NT2/D1 (cell line): ENCODE measurements around the gene PNMA8B.
"Not testable (repeated sequence)": the region's sequence is repeated elsewhere in the genome, so short reads cannot be mapped to it uniquely, and the experiment has no call there.

Source experiments
- DNase-seq: peaks from one replicate; pipeline ENCODE4 v3.0.0-alpha.2; 2011; ENCODE audit warnings: low read depth, low spot score
- H3K27me3 ChIP-seq: 2 replicates; pipeline ENCODE4 v1.6.0; 2011; ENCODE audit warnings: mild to moderate bottlenecking; ENCODE audit not compliant: insufficient read length, insufficient read depth
- H3K36me3 ChIP-seq: 2 replicates; pipeline ENCODE4 v1.6.1; 2011; ENCODE audit warnings: mild to moderate bottlenecking, low read length, mixed read lengths; ENCODE audit not compliant: insufficient read depth, insufficient read length
- H3K4me1 ChIP-seq: 2 replicates; pipeline ENCODE4 v1.5.1; 2011; ENCODE audit not compliant: insufficient read depth, insufficient read length
- H3K4me3 ChIP-seq: 2 replicates; pipeline ENCODE4 v1.5.1; 2011; ENCODE audit warnings: low read depth; ENCODE audit not compliant: insufficient read length
- H3K9ac ChIP-seq: 2 replicates; pipeline ENCODE4 v1.6.0; 2011; ENCODE audit warnings: low read depth; ENCODE audit not compliant: insufficient read length
- H3K9me3 ChIP-seq: 2 replicates; pipeline ENCODE4 v1.5.1; 2011; ENCODE audit warnings: mild to moderate bottlenecking, low read length; ENCODE audit not compliant: insufficient read depth
- SUZ12 ChIP-seq: IDR thresholded peaks from 2 replicates; pipeline ENCODE4 v1.6.1; 2011; ENCODE audit not compliant: insufficient read length, insufficient read depth; ENCODE audit errors: extremely low read depth
- YY1 ChIP-seq: IDR thresholded peaks from 2 replicates; pipeline ENCODE4 v1.6.1; 2011; ENCODE audit not compliant: insufficient read length, insufficient read depth
- ZNF274 ChIP-seq: IDR thresholded peaks from 2 replicates; pipeline ENCODE4 v1.6.1; 2011; ENCODE audit warnings: mild to moderate bottlenecking, low read depth, low read length

Gene PNMA8B

DNA sequence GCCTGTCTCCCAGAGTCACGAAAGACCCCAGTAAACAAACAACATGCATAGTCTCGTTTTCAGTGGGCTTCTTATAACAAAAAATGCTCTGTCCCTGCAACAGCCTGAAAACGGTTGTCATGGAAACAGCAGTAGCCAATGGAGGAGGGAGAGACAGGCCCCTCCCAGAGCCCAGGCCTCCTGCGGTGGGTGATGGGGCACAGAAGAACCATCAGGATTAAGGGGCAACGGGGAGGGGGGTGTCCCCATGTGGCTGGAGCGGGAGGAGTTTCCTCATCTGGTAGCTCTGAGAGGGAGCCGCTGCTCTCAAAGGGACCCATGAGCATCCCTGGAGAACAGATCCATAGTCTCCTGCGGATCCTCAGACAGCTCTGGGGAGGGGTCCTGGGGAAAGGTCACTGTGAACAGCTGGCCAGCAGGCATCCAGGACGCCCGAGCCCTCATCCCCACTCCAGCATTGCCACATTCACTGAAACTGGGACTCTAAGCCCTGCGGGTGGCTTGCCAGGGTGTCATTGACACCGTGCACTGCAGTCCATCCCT is 37.5 kb upstream of the PNMA8B start:
- peaks cover 9% of the 10 kb centered on the region for H3K4me1 ChIP-seq

DNA sequence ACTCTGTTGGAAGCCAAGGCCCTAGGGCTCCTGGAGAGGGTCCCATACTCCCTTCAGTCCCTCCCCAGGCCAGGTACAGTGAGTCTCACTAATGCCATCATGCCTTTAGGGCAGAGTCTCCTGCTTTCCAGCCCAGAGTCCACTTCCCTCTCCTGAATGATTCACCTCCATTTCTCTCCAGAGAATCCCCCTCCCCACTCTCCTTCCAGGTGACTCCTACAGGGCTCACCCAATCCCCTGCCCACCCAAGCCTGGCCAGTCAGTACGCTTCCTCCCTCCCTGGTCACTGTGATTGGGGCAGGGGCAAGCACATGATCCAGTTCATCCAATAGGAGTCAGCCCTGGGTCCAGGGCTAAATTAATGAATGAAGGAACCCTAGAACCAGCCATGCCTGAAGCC is 35.0 kb upstream of the PNMA8B start:
- Histone ChIP-seq H3K27me3 (no peaks in the 10 kb centered on the region), H3K36me3 (no peaks in the 10 kb centered on the region), H3K9ac (no peak overlapping the region), H3K9me3 (no peaks in the 10 kb centered on the region; the same call in 1 of the 2 replicates), H3K4me3 (peak overlapping the region; percentile 9), H3K4me1 (peaks cover 6% of the 10 kb centered on the region)
- TF ChIP-seq ZNF274 (no peak), SUZ12 (no peak), YY1 (no peak)
- no peak for DNase-seq

More for the DNA sequence above, 37.5 kb upstream of the PNMA8B start:
- H3K4me3 ChIP-seq = no peak overlapping the region
- no peaks in the 10 kb centered on the region for H3K27me3 ChIP-seq
- H3K9ac ChIP-seq = no peak overlapping the region
- no peak for DNase-seq
- TF ChIP-seq SUZ12 (no peak), ZNF274 (no peak), YY1 (no peak)
- H3K9me3 ChIP-seq = no peaks in the 10 kb centered on the region
- H3K36me3 ChIP-seq = no peaks in the 10 kb centered on the region

DNA sequence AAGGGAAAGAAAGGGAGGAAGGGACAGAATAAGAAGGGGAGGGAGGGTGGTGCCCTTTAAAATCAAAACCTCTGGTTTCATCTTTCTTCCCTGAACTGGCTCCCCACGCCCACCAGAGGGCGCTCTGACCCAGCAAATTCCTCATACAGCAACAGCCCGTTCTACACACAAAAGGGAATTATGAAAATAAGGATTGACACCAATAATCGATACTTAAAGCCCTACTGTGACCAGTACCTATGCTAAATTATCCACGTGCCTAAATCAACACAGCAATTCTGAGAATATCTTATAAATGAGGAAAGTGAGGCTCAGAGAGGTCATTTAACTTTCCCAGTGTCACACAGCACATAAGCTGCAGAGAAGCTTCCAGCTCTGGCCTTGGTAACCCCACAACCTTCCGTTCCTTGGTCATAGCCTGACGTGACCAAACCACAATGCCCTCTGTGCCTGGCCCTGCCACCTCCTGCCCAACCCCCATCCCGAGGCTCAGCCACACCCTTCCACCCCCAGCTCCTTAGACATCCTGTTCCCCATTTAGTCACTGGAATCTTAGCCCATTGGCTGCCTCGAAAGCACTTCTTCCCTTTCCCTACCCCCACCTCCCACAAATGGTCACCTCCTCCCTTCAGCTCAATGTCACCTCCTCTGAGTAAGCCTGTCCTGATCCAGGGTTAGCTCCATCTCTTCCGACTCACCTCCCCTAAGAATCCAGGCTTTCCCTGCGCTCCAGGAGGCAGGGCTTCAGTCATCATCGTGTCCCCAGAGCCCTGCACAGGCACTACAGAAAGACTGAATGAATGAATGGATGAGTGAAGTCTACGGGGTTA is 34.2 kb upstream of the PNMA8B start:
- no peaks in the 10 kb centered on the region for H3K27me3 ChIP-seq
- DNase-seq = no peak
- peaks cover 6% of the 10 kb centered on the region for H3K4me1 ChIP-seq
- H3K9ac ChIP-seq = peak overlapping the region; percentile 28
- TF ChIP-seq YY1 = no peak
- no peak for TF ChIP-seq SUZ12
- no peak for TF ChIP-seq ZNF274
- no peak overlapping the region for H3K4me3 ChIP-seq
- no peaks in the 10 kb centered on the region; the same call in 1 of the 2 replicates for H3K9me3 ChIP-seq
- H3K36me3 ChIP-seq = no peaks in the 10 kb centered on the region

DNA sequence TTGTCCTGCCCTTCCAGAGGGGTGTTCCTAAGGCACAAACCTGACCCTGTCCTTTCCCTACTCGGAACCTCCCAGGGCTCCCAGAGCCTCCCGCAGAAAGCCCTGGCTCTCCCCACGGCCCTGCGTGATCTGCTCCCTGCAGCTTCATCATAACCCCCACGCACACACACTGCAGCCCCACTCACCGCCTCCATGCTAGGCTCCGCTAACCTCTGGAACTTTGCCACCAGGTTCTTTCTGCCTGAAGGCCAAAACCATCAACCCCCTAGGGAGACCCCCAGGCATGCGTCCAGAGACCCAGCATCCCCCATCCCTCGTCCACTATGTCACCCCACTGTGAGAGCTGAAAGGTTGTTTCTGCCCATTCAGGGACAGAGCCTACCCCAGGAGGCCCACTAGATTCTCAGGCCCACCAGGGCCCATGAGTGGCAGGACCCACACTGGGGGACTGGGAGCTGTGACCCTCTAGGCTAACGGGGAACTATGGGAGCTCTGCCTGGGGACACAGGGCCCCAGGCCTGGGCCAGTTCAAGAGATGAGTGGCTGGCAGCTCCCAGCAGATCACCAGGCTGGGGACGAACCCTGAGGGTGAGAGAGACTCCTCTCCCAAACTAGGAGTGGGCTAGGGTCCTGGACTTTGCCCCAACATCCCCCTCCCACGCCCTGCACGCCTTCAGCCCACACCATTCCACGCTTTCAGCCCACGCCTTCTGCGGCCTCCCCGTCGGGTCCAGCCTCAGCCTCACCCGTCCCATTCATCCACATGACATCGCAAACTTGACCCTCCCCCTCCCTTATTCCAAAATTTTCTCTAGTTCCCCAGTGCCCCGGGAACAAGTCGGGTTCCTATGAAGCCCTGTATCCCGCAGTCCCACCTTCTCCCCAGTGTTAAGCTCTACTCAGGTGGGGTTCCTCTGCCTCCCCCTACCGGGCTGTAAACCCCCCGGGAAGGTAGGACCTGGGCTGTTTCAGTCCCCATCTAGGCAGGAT is 33.2 kb upstream of the PNMA8B start:
- Histone ChIP-seq H3K27me3 (no peaks in the 10 kb centered on the region), H3K9ac (peak overlapping the region; percentile 61), H3K4me3 (no peak overlapping the region), H3K36me3 (no peaks in the 10 kb centered on the region), H3K4me1 (peaks cover 6% of the 10 kb centered on the region), H3K9me3 (no peaks in the 10 kb centered on the region; the same call in 1 of the 2 replicates)
- DNase-seq = no peak
- TF ChIP-seq YY1 (no peak), ZNF274 (no peak), SUZ12 (no peak)

DNA sequence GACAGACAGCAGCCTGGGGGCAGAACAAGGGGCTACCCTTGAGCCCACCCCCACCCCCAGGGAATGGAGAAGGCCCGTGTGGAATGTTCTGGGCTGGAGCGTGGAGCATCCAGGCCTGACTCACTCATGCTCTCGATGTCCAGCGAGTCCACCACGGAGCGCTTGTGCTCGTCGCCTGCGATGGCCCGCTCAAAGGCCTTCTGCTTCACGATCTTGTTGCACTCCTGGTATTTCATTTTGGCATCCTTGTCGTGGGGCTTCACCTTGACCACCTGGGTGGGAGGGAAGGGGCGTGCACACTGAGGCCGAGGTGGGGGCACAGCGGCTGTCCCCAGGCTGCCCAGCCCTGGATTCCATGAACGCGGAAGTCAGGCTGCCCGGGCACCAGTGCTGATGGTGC is 31.1 kb upstream of the PNMA8B start:
- not testable (repeated sequence) for H3K36me3 ChIP-seq, H3K4me3 ChIP-seq, H3K4me1 ChIP-seq, H3K9me3 ChIP-seq, H3K9ac ChIP-seq, H3K27me3 ChIP-seq, DNase-seq

DNA sequence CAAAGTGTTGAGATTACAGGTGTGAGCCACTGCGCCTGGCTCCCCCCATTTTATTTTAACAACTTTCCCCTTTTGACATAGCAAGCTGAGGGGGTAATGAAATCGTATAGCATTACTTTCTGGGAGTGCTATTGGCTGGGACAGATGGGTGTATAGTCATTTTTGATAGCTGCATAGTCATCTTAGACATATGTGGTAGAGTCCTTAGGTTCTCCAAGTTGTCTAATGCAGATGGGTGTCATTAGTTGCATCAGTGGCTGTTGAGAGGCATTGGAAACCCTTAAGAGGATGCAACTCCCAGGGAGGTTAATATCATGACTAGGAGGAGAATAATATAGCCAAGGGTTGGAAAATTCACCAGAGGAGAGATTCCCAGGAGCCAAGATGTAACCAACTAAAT is 28.6 kb upstream of the PNMA8B start:
- no peak for TF ChIP-seq ZNF274
- no peak overlapping the region for H3K4me3 ChIP-seq
- H3K36me3 ChIP-seq = no peaks in the 10 kb centered on the region
- H3K27me3 ChIP-seq = no peaks in the 10 kb centered on the region
- H3K9ac ChIP-seq = no peak overlapping the region
- peaks cover 3% of the 10 kb centered on the region for H3K4me1 ChIP-seq
- H3K9me3 ChIP-seq = no peaks in the 10 kb centered on the region; the same call in 1 of the 2 replicates
- DNase-seq = no peak

DNA sequence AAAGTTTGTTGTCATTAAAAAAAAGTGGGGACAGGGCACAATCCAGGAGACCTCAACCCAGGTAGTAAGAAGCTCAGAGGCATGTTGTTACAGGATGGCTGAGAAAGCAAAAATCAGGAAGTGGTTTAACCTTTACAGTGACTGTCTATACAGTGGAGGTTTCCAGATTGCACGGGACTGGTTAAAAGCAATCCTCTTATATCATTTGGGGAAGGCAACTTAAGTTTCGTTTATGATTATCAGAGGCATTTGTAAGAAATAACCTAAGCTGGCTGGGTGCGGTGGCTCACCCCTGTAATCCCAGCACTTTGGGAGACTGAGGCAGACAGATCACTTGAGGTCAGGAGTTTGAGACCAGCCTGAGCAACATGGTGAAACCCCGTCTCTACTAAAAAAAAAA is 27.3 kb upstream of the PNMA8B start:
- H3K9me3 ChIP-seq, H3K27me3 ChIP-seq, DNase-seq, H3K9ac ChIP-seq, H3K36me3 ChIP-seq, H3K4me1 ChIP-seq, H3K4me3 ChIP-seq: not testable (repeated sequence)
